ENCODE results near the gene GSK3A. TPM values are rescaled to one million over a fixed set of nuclear protein-coding genes. Genes with fewer than 3 reads are reported as not detected.

The GSK3A gene
- total and polyA plus RNA-seq, 9 of the 15 experiments (the other 6 are each of a cell fraction or from before 2014, with no cell fraction given): 0.62 to 90.7 (median 33.3) TPM

GRCh38 chr19:42216653-42217519 is 25.5 kb downstream of the GSK3A start (continued):
- TF ChIP-seq TEAD4 (IDR thresholded peaks at IDR 0.05; ENCODE audit: low read length): no peak
- 0 out of 2 replicates have a peak, but pooled peaks have one; percentile 52 for TF ChIP-seq TEAD4 (CRISPR knock-in tag; IDR thresholded peaks at IDR 0.05; ENCODE audit: borderline replicate concordance)
- TF ChIP-seq KDM1A (IDR thresholded peaks at IDR 0.05): peak in 1 of 2 experiments; percentile 68; a peak in 1 of 4 replicates
- 0 out of 2 replicates have a peak, but pooled peaks have one; percentile 45 for TF ChIP-seq DNMT1 (IDR thresholded peaks at IDR 0.05)
- peak; percentile 56 for TF ChIP-seq CHD1 (IDR thresholded peaks at IDR 0.05; ENCODE audit: low read length)
- no peak for TF ChIP-seq LEF1 (IDR thresholded peaks at IDR 0.05)
- no peak for TF ChIP-seq ZNF197 (CRISPR knock-in tag; IDR thresholded peaks at IDR 0.05; ENCODE audit: low read depth)
- TF ChIP-seq IRF2 (CRISPR knock-in tag; IDR thresholded peaks at IDR 0.05): no peak
- TF ChIP-seq KAT7 (CRISPR knock-in tag; IDR thresholded peaks at IDR 0.05; ENCODE audit: borderline replicate concordance): no peak; the same call in 1 of the 2 replicates
- TF ChIP-seq CCNT2 (IDR thresholded peaks at IDR 0.05; ENCODE audit: borderline replicate concordance, extremely low read depth, insufficient read length, low read depth, low read length): peak; percentile 45
- peak; percentile 32; the same call in 1 of the 2 replicates for TF ChIP-seq MAX (CRISPR knock-in tag; IDR thresholded peaks at IDR 0.05)
- peak in 1 of 2 experiments; percentile 27; a peak in 1 of 4 replicates for TF ChIP-seq TEAD1 (CRISPR knock-in tag; IDR thresholded peaks at IDR 0.05)
- 0 out of 2 replicates have a peak, but pooled peaks have one; percentile 18 for TF ChIP-seq L3MBTL2 (IDR thresholded peaks at IDR 0.05)
- TF ChIP-seq SIN3A (IDR thresholded peaks at IDR 0.05; ENCODE audit: borderline replicate concordance in 2 of 2, control insufficient read depth in 1 of 2, low read depth in 2 of 2, low read length in 2 of 2): peak in 1 of 2 experiments; percentile 51; a peak in 1 of 4 replicates
- peak; percentile 15; the same call in 1 of the 2 replicates for TF ChIP-seq ZNF740 (CRISPR knock-in tag; IDR thresholded peaks at IDR 0.05)
- TF ChIP-seq ZNF740 (tag; IDR thresholded peaks at IDR 0.05): peak in 1 of 2 experiments; percentile 72; a peak in 2 of 4 replicates
